ENCODE measurements around the gene XG.
"Not testable (repeated sequence)": the region's sequence is repeated elsewhere in the genome, so short reads cannot be mapped to it uniquely, and the experiment has no call there.

The XG gene

DNA sequence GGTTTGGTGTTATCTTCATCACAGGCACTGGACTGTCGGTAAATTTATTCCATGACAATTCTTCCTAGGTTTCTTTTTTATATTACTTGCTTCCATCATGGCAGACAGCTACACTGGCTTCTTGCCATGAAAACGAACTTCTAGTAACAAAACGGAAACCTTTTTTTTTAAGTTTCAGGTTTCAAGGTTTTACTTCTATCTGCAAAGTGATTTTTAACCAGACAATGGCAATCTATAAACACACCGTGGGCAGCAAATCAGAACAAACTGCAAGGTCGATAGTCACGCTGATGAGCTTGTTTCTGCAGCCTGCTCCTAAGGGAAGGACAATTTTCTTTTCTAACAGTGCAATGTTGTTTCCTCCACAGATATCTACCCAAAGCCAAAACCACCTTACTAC lies 29.9 kb downstream of the XG start:
- no peak for DNase-seq

- DNase-seq, result no peak
Observed at GRCh38 chrX:2782171-2782570, 30.3 kb downstream of the XG start.

GRCh38 chrX:2782778-2783177 lies 30.9 kb downstream of the XG start:
- no peak for DNase-seq

- DNase-seq, result no peak
Observed at GRCh38 chrX:2784026-2784425, 32.2 kb downstream of the XG start.

DNA sequence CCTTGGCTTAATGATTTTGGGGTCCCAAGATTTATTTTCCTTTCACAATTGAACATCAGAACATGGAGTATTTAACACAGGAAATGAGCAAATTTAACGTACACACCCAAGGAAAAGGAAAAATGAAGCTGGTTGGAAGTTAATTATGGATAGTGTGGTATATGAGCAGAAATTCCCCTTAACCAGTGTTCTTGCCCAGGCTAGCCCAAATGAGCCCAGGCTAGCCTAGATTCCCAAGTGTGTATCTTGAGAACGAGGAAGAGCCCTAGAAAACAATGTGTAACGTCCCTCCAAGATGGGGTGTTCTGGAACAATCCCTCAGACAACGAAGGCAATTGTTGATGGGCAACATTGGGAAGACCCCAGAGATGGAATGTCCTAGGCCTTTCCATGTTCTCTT lies 33.7 kb downstream of the XG start:
- no peak for DNase-seq

- DNase-seq, result no peak
Observed at GRCh38 chrX:2788980-2789379, 37.1 kb downstream of the XG start.

DNA sequence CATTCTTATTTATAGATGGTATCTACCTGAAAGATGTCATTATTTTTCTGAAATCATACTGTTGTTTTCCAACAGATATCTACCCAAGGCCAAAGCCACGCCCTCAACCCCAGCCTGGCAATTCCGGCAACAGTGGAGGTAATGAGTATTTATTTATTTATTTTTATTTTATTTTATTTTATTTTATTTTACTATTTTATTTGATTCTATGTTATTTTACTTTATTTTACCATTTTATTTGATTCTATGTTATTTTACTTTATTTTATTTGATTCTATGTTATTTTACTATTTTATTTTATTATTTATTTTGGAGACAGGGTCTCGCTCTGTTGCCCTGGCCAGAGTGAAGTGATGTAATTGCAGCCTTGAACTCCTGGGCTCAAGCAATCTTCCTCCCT lies 37.7 kb downstream of the XG start:
- no peak for DNase-seq

- no peak for DNase-seq
Observed at GRCh38 chrX:2793752-2794151, 41.9 kb downstream of the XG start.

DNA sequence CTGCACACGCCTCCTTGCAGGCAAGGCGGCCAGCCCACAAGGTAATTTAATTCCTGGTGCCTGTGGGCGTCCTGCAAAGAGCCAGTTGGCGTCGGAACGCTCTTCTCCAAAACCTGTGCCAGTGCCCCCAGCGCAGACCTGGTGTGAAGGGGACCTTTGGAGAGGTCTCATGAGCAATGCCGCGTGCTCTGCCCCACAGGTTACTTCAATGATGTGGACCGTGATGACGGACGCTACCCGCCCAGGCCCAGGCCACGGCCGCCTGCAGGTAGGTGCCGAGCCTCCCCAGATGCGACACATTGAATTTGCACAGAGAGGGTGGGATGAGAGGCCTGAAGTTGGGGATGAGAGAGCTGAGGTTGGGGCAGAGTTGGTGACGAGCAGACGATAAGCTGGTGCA lies 42.5 kb downstream of the XG start:
- DNase-seq, result no peak

- DNase-seq, result not testable (repeated sequence)
Observed at GRCh38 chrX:2796808-2797207, 45.0 kb downstream of the XG start.

DNA sequence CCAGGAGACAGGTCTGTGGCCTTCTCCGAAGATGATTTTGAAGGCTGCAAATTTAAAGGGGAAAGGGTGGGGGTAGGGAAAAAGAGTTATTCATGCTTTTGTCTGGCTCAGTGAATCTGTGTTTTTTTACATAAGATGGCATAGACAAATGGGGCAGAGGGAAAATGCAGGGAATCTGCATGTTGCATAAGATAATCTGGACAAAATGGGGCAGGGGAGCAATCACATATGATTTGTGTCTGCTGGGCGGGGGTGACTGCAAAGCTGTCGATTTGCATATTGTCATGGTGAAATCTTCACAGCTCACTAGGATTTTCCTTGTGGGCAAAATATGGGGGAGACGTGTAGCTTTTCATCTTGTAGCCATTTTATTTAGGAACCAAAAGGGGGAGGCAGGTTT lies 47.5 kb downstream of the XG start:
- no peak for DNase-seq

DNA sequence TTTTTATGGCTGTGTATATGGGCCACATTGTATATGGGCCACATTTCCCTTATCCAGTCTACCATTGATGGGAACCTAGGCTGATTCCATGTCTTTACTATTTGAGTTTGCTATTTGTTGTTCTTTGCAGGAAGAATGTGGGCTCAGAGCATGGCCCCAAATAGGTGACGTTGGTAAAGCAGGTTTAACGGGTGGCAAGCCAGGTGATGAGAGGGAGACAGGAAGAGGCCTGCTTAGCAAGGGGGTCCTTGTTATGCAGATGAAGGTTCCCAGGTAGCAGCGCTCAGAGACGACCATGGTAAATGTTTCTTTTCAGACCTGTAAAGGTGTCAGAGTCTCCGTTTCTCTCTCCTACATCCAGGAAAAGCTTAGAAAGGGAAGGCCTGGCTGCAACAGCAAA lies 48.1 kb downstream of the XG start:
- not testable (repeated sequence) for DNase-seq

- no peak for DNase-seq
Observed at GRCh38 chrX:2801223-2801622, 49.4 kb downstream of the XG start.

DNA sequence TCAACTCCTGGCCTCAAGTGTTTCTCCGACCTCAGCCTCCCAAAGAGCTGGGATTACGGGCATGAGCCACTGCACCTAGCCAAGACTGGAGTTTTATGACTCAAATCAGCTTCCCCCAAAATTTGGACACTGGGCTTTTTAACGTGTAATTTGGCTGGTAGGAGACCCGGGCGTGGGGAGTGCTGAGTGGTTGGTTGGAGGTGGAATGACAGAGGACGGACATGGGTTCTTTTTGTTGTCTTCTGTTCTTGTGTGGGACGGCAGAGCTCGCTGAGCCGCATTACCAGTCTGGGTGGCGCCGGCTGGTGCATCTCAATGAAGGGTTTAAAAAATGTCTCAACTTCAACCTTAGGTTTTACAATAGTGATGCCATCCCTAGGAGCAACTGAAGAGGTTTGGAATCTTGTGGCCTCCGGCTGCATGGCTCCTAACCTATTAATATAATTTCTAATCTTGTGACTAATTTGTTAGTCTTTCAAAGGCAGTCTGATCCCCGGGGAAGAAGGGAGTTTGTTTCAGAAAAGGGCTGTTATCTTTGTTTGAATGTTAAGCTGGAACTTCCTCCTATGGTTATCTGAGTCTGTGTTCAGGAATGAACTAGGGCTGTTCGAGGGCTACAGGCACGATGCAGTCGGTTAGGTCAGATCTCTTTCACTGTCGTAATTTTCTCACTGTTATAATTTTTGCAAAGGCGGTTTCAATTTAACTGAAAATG lies 50.7 kb downstream of the XG start:
- DNase-seq, result not testable (repeated sequence)

DNA sequence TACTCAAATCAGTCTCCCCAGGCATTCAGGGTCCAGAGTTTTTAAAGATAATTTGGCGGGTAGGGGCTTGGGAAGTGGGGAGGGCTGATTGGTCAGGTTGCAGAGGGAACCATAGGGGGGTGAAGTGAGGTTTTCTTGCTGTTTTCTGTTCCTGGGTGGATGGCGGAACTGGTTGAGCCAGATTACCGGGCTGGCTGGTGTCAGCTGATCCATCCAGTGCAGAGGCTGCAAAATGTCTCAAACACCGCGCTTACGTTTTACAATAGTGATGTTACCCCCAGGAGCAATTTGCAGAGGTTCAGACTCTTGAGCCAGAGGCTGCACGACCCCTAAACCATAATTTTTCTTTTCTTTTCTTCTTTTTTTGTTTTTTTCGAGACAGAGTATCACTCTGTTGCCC lies 51.6 kb downstream of the XG start:
- DNase-seq, result not testable (repeated sequence)

GRCh38 chrX:2804106-2804843 lies 52.4 kb downstream of the XG start:
- not testable (repeated sequence) for DNase-seq

DNA sequence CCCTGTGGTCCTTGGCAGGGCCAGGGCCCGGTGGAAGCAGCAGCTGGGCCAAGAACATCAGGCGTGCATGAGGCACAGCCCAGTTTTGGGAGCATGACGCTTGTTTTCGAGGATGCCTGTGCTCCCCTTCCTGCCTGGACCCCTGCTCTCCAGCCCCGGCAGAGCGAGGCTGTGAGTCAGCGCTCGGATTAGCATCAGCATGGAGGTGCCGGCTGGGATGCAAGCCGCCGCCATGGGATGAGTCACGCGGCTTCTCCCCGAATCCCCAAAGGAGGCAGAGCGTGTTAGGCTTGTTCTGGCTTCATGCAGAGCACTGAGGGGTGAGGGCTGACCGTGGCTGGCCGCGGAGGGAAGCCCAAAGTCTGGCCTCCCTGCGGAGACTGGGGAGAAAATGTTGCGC lies 53.0 kb downstream of the XG start:
- DNase-seq, result not testable (repeated sequence)

DNA sequence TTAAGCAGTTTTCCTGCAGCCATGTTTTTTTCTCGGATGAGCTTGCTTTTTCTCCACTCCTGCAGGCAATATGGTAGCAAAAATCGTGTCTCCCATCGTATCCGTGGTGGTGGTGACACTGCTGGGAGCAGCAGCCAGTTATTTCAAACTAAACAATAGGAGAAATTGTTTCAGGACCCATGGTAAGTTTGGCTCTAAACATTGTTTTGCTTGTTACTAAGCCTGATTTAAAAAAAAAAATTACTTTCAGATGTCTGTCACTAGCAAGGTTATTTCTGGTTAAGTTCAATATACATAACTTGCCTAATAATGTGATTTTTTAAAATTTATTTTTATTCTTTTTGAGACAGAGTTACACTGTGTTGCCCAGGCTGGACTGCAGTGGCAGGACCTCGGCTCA lies 59.4 kb downstream of the XG start:
- DNase-seq, result no peak

DNA sequence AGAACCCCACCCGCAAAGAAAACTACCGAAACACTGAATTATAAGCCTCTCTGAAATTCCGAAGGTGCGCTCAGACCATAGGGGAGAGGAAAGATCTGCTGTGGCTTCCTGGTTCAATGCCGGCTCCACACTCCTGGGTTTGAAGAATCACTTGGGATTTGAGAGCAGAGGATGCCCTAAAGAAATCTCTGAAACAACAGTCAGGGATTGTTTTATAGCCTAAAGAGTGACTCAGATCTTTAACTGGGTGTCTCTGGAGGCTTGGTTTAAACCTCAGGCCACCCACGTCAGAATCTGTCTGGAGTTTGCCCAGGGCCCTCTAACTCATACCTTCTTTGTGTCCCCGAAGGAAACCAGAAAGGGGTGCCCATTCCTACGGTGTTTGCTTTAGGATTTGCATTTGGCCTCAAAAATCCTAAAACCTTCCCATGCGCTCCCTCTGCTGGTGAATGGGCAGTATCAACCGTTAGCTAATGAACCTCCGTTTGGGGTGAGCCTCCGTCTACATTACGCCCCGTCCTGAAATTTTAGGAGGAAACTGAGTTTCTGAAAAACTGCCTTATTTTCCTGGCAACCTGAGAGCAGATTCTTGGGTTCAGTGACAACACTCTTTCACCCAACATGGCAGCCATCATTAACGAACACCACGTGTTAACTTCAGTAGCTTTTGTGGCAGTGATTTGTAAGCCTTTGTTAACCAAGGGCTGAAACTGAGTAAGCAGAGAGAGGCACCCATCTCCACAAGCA lies 60.5 kb downstream of the XG start:
- peak in 1 of 2 experiments; percentile 21 for DNase-seq

DNA sequence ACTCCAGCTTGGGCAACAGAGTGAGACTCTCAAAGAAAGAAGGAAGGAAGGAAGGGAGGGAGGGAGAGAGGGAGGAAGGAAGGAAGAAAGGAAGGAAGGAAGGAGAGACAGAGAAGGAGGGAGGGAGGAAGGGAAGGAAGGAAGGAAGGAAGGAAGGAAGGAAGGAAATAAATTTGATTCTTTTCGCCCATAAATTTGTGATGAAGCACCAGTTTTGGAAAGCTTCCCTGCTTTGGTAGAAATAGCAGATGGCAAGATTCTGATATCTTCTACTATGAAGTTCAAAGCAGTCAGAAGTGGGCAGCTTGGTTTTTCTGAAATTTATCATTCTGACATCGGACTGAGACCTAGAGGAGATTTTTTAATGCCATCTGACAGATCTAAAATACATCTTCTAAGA lies 65.2 kb downstream of the XG start:
- no peak for DNase-seq

DNA sequence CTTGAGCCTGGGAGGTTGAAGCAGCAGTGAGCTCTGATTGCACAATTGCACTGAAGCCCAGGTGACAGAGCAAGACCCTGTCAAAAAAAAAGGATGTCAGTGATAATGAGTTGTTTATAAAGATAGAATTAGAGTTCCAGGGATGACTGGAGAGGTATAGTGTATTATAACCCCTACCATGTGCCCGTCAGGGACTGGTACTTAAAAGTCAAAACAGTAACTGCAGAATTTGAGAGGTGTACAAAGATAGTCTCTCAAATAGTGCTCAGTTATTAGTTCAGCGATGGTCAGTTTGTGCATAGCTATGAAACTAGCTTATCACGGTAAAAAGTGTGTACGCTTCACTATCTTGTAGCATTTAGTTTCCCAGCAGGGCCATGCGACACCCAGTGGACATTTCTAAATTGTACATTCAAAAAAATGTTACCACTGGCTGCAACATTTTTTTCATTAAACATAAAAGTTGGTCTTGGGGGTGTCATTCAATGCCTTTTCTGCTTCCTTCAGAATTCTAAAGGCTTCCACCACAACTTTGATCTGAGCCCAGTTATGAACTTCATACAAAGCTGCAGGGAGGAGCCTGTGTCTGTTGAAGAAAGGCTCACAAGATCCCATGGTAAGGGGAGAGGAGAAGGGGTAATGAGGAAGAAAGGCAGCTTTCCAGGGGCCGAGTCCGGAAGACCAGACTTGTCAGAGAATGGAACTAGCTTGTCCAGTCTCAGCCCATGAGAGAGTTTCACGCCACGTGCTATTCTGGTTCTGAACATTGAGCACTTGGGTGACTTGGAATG lies 67.7 kb downstream of the XG start:
- DNase-seq, result peak; percentile 12 to 32

DNA sequence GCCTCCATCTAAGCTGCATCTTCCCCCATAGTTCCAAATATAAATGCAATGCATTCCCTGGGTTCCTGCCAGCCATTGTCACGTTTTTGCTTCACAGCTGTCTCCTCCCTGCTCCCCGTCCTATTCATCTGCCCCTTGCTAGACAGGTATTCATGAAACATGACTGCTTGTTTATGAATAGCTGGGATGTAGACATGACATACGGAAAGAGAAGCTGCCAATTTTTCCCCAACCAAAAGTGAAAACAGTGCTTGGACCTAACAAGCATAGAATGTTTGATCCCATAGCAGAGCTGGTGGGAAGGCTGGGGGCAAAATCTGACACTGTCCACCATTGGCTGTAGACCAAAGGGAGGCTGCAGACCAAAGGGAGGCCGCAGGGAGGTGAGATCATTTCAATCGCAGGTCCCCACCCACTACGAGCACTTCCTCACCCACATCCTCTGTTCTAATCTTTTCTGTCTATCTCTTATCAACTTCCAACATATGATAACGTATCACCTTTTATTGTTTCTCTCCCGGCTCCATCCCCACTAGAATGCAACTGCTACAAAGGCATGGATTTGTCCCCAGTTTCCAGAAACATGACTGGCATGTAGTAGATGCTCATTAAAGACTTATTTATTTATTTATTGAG lies 68.4 kb downstream of the XG start:
- DNase-seq, result no peak

Measured in Kasumi-1 (cell line).